SU-DHL-6 (cell line): ENCODE results near the gene DBI.

Source experiments
- EZH2phosphoT487 ChIP-seq: fragments of 200-600 bp; sonication (generic), shearing (Covaris generic); conservative IDR thresholded peaks from 2 replicates; pipeline ENCODE4 v1.6.1; 2018; ENCODE audit warnings: mild to moderate bottlenecking, antibody characterized with exemption, low read length, moderate library complexity, mixed read lengths
- TF ChIP-seq, protein P1 (sequence below): fragments of 200-600 bp; sonication (generic); IDR thresholded peaks from one replicate; pipeline ENCODE4 v1.5.1; 2017; ENCODE audit warnings: antibody characterized with exemption, mild to moderate bottlenecking, low read length, moderate library complexity; ENCODE audit not compliant: insufficient read depth, poor library complexity, severe bottlenecking

DNA sequence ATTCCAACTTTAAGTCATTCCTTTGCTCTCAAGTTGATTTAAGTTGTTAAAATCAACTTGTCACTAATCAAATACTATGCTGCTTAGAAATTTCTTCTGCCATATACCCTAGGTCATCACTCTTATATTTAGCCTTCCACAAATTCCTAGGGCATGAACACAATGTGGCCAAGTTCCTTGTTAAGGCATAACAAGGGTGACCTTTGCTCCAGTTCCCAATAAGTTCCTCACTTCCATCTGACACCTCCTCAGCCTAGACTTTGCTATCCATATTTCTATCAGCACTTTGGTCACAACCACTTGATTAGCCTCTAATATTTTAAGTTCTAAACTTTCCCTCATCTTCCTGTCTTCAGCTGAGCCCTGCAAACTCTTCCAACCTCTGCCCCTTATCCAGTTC is 55.0 kb downstream of the DBI start:
- TF ChIP-seq, protein P1, sequence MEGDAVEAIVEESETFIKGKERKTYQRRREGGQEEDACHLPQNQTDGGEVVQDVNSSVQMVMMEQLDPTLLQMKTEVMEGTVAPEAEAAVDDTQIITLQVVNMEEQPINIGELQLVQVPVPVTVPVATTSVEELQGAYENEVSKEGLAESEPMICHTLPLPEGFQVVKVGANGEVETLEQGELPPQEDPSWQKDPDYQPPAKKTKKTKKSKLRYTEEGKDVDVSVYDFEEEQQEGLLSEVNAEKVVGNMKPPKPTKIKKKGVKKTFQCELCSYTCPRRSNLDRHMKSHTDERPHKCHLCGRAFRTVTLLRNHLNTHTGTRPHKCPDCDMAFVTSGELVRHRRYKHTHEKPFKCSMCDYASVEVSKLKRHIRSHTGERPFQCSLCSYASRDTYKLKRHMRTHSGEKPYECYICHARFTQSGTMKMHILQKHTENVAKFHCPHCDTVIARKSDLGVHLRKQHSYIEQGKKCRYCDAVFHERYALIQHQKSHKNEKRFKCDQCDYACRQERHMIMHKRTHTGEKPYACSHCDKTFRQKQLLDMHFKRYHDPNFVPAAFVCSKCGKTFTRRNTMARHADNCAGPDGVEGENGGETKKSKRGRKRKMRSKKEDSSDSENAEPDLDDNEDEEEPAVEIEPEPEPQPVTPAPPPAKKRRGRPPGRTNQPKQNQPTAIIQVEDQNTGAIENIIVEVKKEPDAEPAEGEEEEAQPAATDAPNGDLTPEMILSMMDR = no peak
- no peak for TF ChIP-seq EZH2phosphoT487
